Tibial nerve (tissue), 4 donors: ENCODE results near the gene CLTC. TPM values are rescaled to one million over a fixed set of nuclear protein-coding genes. Genes with fewer than 3 reads are reported as not detected.

ENCODE experiments used
- DNase-seq, 2 donors: peaks; one replicate each; pipeline ENCODE4 v3.0.0-alpha.2; 2019; ENCODE audit warnings: low spot score in 2 of 2
- H3K27ac ChIP-seq, 4 donors: fragments of 200-600 bp; sonication (generic) in 3 of 4; one replicate each; pipeline ENCODE4 v1.5.1; 2017 to 2019; ENCODE audit warnings: mild to moderate bottlenecking in 1 of 4
- H3K27me3 ChIP-seq, 2 donors: fragments of 200-600 bp; sonication (generic) in 1 of 2; one replicate each; pipeline versions ENCODE4 v1.5.1 to v1.6.0; 2017 to 2019
- H3K36me3 ChIP-seq, 3 donors: fragments of 200-600 bp; sonication (generic); one replicate each; pipeline ENCODE4 v1.5.1; 2018 to 2019
- H3K4me1 ChIP-seq, 4 donors: fragments of 200-600 bp; sonication (generic) in 3 of 4; one replicate each; pipeline ENCODE4 v1.5.1; 2017 to 2019
- H3K4me3 ChIP-seq, 4 donors: fragments of 200-600 bp; sonication (generic) in 3 of 4; one replicate each; pipeline ENCODE4 v1.5.1; 2017 to 2019; ENCODE audit warnings: mild to moderate bottlenecking in 1 of 4, moderate library complexity in 1 of 4
- H3K9me3 ChIP-seq, 4 donors: fragments of 200-600 bp; sonication (generic) in 3 of 4; one replicate each; pipeline ENCODE4 v1.5.1; 2017 to 2019
- CTCF ChIP-seq, 5 experiments: fragments of 200-600 bp in 3 of 5; fragments of 450-650 bp in 2 of 5; sonication (generic) in 3 of 5; IDR thresholded peaks; one replicate each; pipeline ENCODE4 v1.5.1; 2016 to 2019; ENCODE audit warnings: antibody characterized with exemption in 5 of 5, mild to moderate bottlenecking in 3 of 5, moderate library complexity in 2 of 5
- EP300 ChIP-seq, 2 donors: sonication (generic); formaldehyde crosslinking; IDR thresholded peaks; one replicate each; pipeline ENCODE4 v1.6.1; 2017; ENCODE audit warnings: antibody characterized with exemption in 2 of 2, mild to moderate bottlenecking in 1 of 2
- POLR2A ChIP-seq, 2 donors: fragments of 450-650 bp; IDR thresholded peaks; one replicate each; pipeline ENCODE4 v1.6.1; 2017; ENCODE audit warnings: antibody characterized with exemption in 2 of 2, mild to moderate bottlenecking in 2 of 2, moderate library complexity in 2 of 2
- WGBS, 2 donors: methylation state at CpG; one replicate each; pipeline ENCODE4 v1.1.5; 2018; 5-methylcytosine and 5-hydroxymethylcytosine counted together
- total RNA-seq, 4 donors: library from RNA; depleted of rRNA; stranded (reverse); fragments of >200 nt; gene quantifications; one replicate each; pipeline ENCODE4 v1.1.0, GENCODE V29; 2016

Gene CLTC
- total RNA-seq, 4 donors from 2014 or later, result 188 to 245 (median 209) TPM

GRCh38 chr17:59634632-59635541, 15.2 kb downstream of the CLTC start:
- Histone ChIP-seq H3K36me3 (no peaks in the 10 kb centered on the region), H3K27me3 (no peaks in the 10 kb centered on the region), H3K9me3 (no peaks in the 10 kb centered on the region), H3K4me1 (peaks cover 0 to 76% (median 42%) of the 10 kb centered on the region in 4 donors), H3K4me3 (no peak overlapping the region), H3K27ac (peak overlapping the region in 3 of 4 donors; percentile 5 to 17 (median 10))
- 26 to 28% methylated on average over 3 of the region's 3 CpGs for WGBS, 2 donors
- no peak for DNase-seq
- TF ChIP-seq POLR2A (IDR thresholded peaks at IDR 0.05) (no peak), EP300 (IDR thresholded peaks at IDR 0.05) (peak in 1 of 2 donors; percentile 28), CTCF (IDR thresholded peaks at IDR 0.05) (no peak)

- TF ChIP-seq POLR2A (IDR thresholded peaks at IDR 0.05) (no peak), CTCF (IDR thresholded peaks at IDR 0.05) (no peak), EP300 (IDR thresholded peaks at IDR 0.05) (no peak)
- DNase-seq, result no peak
- Histone ChIP-seq H3K27ac (no peak overlapping the region), H3K27me3 (no peaks in the 10 kb centered on the region), H3K4me3 (no peak overlapping the region), H3K36me3 (no peaks in the 10 kb centered on the region), H3K4me1 (peaks cover 0 to 80% (median 51%) of the 10 kb centered on the region in 4 donors), H3K9me3 (no peaks in the 10 kb centered on the region)
- 81 to 91% methylated on average over 1 of the region's 1 CpG for WGBS, 2 donors
Measured at GRCh38 chr17:59637611-59638310, 18.1 kb downstream of the CLTC start.

DNA sequence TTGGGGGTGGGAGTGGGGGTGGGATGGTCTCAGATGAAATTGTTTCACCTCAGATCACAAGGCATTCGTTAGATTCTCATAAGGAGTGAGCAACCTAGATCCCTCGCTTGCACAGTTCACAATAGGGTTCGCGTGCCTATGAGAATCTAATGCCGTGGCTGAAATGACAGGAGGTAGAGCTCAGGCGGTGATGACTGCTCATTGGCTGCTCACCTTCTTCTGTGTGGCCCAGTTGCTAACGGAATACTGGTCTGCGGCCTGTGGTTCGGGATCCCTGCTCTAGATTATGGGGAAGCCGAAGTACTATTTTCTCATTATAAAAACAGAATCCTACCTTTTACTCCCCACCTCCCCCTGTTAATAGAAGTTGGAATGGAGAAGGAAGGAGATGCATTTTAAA, 18.9 kb downstream of the CLTC start:
- Histone ChIP-seq H3K4me3 (no peak overlapping the region), H3K4me1 (peaks cover 0 to 80% (median 50%) of the 10 kb centered on the region in 4 donors), H3K27me3 (no peaks in the 10 kb centered on the region), H3K36me3 (no peaks in the 10 kb centered on the region), H3K9me3 (no peaks in the 10 kb centered on the region), H3K27ac (no peak overlapping the region)
- TF ChIP-seq CTCF (IDR thresholded peaks at IDR 0.05) (no peak), POLR2A (IDR thresholded peaks at IDR 0.05) (no peak), EP300 (IDR thresholded peaks at IDR 0.05) (no peak)
- 73 to 77% methylated on average over 10 of the region's 10 CpGs for WGBS, 2 donors
- no peak for DNase-seq

GRCh38 chr17:59641799-59642484, 22.2 kb downstream of the CLTC start:
- H3K36me3 ChIP-seq, result peaks cover 0 to 22% (median 0%) of the 10 kb centered on the region in 3 donors
- WGBS, 2 donors, result 47 to 61% methylated on average over 2 of the region's 2 CpGs
- H3K27ac ChIP-seq, result no peak overlapping the region
- no peaks in the 10 kb centered on the region for H3K27me3 ChIP-seq
- H3K4me3 ChIP-seq, result no peak overlapping the region
- H3K4me1 ChIP-seq, result peaks cover 0 to 59% (median 32%) of the 10 kb centered on the region in 4 donors
- no peak for TF ChIP-seq CTCF (IDR thresholded peaks at IDR 0.05)
- no peak for TF ChIP-seq POLR2A (IDR thresholded peaks at IDR 0.05)
- H3K9me3 ChIP-seq, result no peaks in the 10 kb centered on the region
- DNase-seq, result no peak
